DND-41 (cell line): Measurements from ENCODE around the gene TMEM181.
A peak's percentile ranks its signal among the peaks of the same experiment; 100 is the strongest.

ENCODE experiments used
- ATAC-seq: fragments of 200-7000 bp; cut with Tn5 transposase; 3 replicates; pipeline ENCODE4 v1.9.1; 2021; ENCODE audit warnings: low read depth; ENCODE audit not compliant: insufficient read depth
- DNase-seq: peaks from one replicate; pipeline ENCODE4 v3.0.0-alpha.2; 2020
- H2AFZ ChIP-seq: 2 replicates; pipeline ENCODE4 v1.6.0; 2012; ENCODE audit warnings: low read depth, low read length
- H3K27ac ChIP-seq: 2 replicates; pipeline ENCODE4 v1.5.1; 2012; ENCODE audit warnings: low read length, inconsistent platforms
- H3K27me3 ChIP-seq: fragments of 200-600 bp; sonication (generic); 2 replicates; pipeline ENCODE4 v1.6.0; 2012; ENCODE audit warnings: low read length, mild to moderate bottlenecking, inconsistent platforms; ENCODE audit not compliant: insufficient read depth, poor library complexity
- H3K36me3 ChIP-seq: 2 replicates; pipeline ENCODE4 v1.5.1; 2012; ENCODE audit warnings: low read length, inconsistent platforms; ENCODE audit not compliant: insufficient read depth
- H3K4me1 ChIP-seq: 2 replicates; pipeline ENCODE4 v1.5.1; 2012; ENCODE audit warnings: mild to moderate bottlenecking, low read length; ENCODE audit not compliant: insufficient read depth
- H3K4me2 ChIP-seq: 2 replicates; pipeline ENCODE4 v1.6.0; 2012; ENCODE audit warnings: mild to moderate bottlenecking, moderate library complexity, low read length, inconsistent platforms; ENCODE audit not compliant: insufficient read depth
- H3K4me3 ChIP-seq, 2 experiments: fragments of 200-600 bp in 1 of 2; shearing (Covaris generic) in 1 of 2; 2 replicates each; pipeline ENCODE4 v1.5.1; 2012 to 2016; ENCODE audit warnings: inconsistent platforms in 2 of 2, low read length in 2 of 2, mild to moderate bottlenecking in 2 of 2, low read depth in 1 of 2, moderate library complexity in 1 of 2
- H3K79me2 ChIP-seq: 2 replicates; pipeline ENCODE4 v1.6.0; 2012; ENCODE audit warnings: low read length, inconsistent platforms; ENCODE audit not compliant: insufficient read depth
- H3K9ac ChIP-seq: 2 replicates; pipeline ENCODE4 v1.6.0; 2012; ENCODE audit warnings: low read depth, mild to moderate bottlenecking, inconsistent platforms, low read length, moderate library complexity
- H3K9me3 ChIP-seq: 2 replicates; pipeline ENCODE4 v1.5.1; 2012; ENCODE audit warnings: low read length, moderate library complexity, mild to moderate bottlenecking, inconsistent platforms; ENCODE audit not compliant: insufficient read depth, severe bottlenecking
- H4K20me1 ChIP-seq: 2 replicates; pipeline ENCODE4 v1.6.0; 2012; ENCODE audit warnings: low read length; ENCODE audit not compliant: insufficient read depth
- EZH2 ChIP-seq: IDR thresholded peaks from 3 replicates; pipeline ENCODE4 v1.6.1; 2012; ENCODE audit warnings: borderline replicate concordance, low read depth, mild to moderate bottlenecking, moderate library complexity, low read length, inconsistent platforms; ENCODE audit not compliant: severe bottlenecking
- TF ChIP-seq, protein P1 (sequence below): IDR thresholded peaks from 2 replicates; pipeline ENCODE4 v1.5.1; 2012; ENCODE audit warnings: borderline replicate concordance, low read length, moderate library complexity, mild to moderate bottlenecking; ENCODE audit not compliant: poor library complexity, severe bottlenecking; ENCODE audit errors: extremely low read depth

The TMEM181 gene

DNA sequence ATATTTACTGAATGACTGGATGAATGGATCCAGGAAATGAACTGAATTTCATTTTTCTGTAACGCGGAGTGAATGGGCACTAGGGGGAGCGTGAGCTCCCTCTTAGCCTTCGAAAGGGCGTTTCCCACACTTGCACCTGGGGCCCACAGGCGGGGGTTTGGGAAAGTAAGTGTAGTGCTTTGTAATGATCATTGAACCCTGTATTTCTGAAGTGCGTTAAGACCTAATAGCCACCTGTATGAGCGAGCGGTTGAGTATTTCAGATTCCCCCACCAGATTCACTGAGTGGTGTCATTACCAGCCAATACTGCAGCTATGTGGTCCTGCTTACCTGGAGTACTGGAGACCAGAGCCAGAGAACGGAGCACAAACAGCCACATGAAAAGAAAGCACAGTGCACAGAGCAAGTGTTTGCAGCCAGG, 100.5 kb downstream of the TMEM181 start:
- Histone ChIP-seq H3K27ac (no peak overlapping the region), H3K27me3 (peaks cover 42% of the 10 kb centered on the region), H3K9ac (no peak overlapping the region), H3K4me3 (no peak overlapping the region), H2AFZ (no peak overlapping the region), H3K4me2 (no peak overlapping the region), H3K79me2 (no peaks in the 10 kb centered on the region), H4K20me1 (no peaks in the 10 kb centered on the region), H3K4me1 (no peaks in the 10 kb centered on the region), H3K9me3 (no peaks in the 10 kb centered on the region), H3K36me3 (no peaks in the 10 kb centered on the region)
- DNase-seq (peak; percentile 42), ATAC-seq (peak; percentile 84)
- TF ChIP-seq EZH2, result no peak
- TF ChIP-seq, protein P1, sequence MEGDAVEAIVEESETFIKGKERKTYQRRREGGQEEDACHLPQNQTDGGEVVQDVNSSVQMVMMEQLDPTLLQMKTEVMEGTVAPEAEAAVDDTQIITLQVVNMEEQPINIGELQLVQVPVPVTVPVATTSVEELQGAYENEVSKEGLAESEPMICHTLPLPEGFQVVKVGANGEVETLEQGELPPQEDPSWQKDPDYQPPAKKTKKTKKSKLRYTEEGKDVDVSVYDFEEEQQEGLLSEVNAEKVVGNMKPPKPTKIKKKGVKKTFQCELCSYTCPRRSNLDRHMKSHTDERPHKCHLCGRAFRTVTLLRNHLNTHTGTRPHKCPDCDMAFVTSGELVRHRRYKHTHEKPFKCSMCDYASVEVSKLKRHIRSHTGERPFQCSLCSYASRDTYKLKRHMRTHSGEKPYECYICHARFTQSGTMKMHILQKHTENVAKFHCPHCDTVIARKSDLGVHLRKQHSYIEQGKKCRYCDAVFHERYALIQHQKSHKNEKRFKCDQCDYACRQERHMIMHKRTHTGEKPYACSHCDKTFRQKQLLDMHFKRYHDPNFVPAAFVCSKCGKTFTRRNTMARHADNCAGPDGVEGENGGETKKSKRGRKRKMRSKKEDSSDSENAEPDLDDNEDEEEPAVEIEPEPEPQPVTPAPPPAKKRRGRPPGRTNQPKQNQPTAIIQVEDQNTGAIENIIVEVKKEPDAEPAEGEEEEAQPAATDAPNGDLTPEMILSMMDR, result peak; percentile 65

- TF ChIP-seq, protein P1, result no peak
- TF ChIP-seq EZH2, result no peak
- DNase-seq (no peak), ATAC-seq (no peak)
- Histone ChIP-seq H3K27ac (no peak overlapping the region), H3K79me2 (no peaks in the 10 kb centered on the region), H4K20me1 (0 out of 2 replicates have a peak, but pooled peaks cover under 1% of the 10 kb centered on the region), H3K9me3 (no peaks in the 10 kb centered on the region), H3K4me1 (no peaks in the 10 kb centered on the region), H3K4me2 (no peak overlapping the region), H3K4me3 (no peak overlapping the region), H3K36me3 (no peaks in the 10 kb centered on the region), H3K27me3 (peaks cover 46% of the 10 kb centered on the region), H3K9ac (no peak overlapping the region), H2AFZ (no peak overlapping the region)
These were observed 101.3 kb downstream of the TMEM181 start for GRCh38 chr6:158661156-158661685.

DNA sequence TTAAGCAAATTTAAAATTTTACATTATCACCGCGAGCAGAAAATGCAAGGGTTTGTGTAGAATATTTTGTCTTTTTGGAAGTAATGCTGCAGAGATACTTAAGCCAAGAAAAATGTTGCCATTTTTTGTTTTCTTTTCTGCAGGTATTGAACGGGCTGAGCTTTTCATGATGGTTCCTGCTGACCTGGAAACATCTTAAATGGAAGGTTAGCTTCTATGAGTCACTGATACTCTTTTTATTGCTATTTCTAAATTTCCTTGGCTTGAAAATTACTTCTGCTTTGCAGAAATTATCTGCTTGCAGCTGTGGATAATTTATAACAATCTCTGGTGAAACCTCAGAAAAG, 102.7 kb downstream of the TMEM181 start:
- TF ChIP-seq EZH2, result no peak
- TF ChIP-seq, protein P1, result no peak
- H3K4me1 ChIP-seq, result no peaks in the 10 kb centered on the region
- ATAC-seq, result no peak
- no peaks in the 10 kb centered on the region for H3K36me3 ChIP-seq
- H3K4me3 ChIP-seq, result no peak overlapping the region
- H3K4me2 ChIP-seq, result no peak overlapping the region
- H3K27ac ChIP-seq, result no peak overlapping the region
- no peaks in the 10 kb centered on the region for H3K9me3 ChIP-seq
- no peak overlapping the region for H3K9ac ChIP-seq
- no peaks in the 10 kb centered on the region for H3K79me2 ChIP-seq
- H3K27me3 ChIP-seq, result peaks cover 59% of the 10 kb centered on the region
- no peak for DNase-seq
- H2AFZ ChIP-seq, result no peak overlapping the region
- H4K20me1 ChIP-seq, result 0 out of 2 replicates have a peak, but pooled peaks cover 6% of the 10 kb centered on the region
